Measurements from ENCODE around the gene IL1RAPL2.

DNA sequence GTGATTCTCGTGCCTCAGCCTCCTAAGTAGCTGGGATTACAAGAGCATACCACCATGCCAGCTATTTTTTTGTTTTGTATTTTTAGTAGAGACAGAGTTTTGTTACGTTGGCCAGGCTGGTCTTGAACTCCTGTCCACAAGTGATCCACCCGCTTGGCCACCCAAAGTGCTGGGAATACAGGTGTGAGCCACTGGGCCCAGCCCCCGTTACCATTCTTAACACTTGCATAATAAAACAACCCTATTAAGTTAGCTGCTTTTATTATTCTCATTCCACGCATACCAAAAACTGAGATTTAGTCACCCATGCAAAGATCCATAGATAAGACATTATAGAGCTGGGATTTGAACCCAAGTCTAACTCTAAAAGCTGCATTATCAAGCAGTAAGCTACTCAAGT is 660.5 kb downstream of the IL1RAPL2 start:
- TF ChIP-seq POLR2AphosphoS5 (IDR thresholded peaks at IDR 0.05; ENCODE audit: low read depth, low read length) (no peak), EP300 (IDR thresholded peaks at IDR 0.05; ENCODE audit: borderline replicate concordance in 1 of 2, low read depth in 2 of 2, low read length in 2 of 2) (no peak), ZNF274 (IDR thresholded peaks at IDR 0.05; ENCODE audit: borderline replicate concordance, extremely low read depth, low read length) (no peak), SIRT6 (IDR thresholded peaks at IDR 0.05; ENCODE audit: low read length) (no peak), NANOG (IDR thresholded peaks at IDR 0.05; ENCODE audit: insufficient read depth, low read depth, low read length, poor library complexity, severe bottlenecking) (no peak)
- TF ChIP-seq, protein P1, sequence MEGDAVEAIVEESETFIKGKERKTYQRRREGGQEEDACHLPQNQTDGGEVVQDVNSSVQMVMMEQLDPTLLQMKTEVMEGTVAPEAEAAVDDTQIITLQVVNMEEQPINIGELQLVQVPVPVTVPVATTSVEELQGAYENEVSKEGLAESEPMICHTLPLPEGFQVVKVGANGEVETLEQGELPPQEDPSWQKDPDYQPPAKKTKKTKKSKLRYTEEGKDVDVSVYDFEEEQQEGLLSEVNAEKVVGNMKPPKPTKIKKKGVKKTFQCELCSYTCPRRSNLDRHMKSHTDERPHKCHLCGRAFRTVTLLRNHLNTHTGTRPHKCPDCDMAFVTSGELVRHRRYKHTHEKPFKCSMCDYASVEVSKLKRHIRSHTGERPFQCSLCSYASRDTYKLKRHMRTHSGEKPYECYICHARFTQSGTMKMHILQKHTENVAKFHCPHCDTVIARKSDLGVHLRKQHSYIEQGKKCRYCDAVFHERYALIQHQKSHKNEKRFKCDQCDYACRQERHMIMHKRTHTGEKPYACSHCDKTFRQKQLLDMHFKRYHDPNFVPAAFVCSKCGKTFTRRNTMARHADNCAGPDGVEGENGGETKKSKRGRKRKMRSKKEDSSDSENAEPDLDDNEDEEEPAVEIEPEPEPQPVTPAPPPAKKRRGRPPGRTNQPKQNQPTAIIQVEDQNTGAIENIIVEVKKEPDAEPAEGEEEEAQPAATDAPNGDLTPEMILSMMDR (IDR thresholded peaks at IDR 0.05; ENCODE audit: control extremely low read depth in 1 of 3, insufficient read depth in 1 of 3, low read depth in 1 of 3, low read length in 3 of 3) = no peak
- TF ChIP-seq, protein P2, sequence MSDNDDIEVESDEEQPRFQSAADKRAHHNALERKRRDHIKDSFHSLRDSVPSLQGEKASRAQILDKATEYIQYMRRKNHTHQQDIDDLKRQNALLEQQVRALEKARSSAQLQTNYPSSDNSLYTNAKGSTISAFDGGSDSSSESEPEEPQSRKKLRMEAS (IDR thresholded peaks at IDR 0.05) = no peak

Data from H1 (cell line).